HEK293T (cell line): ENCODE data around the gene AGPAT3.

Source experiments
- CTCF ChIA-PET: fragments of 350-600 bp; formaldehyde crosslinking; extraction: SDS; loops from one replicate; lab custom pipeline; 2021; ENCODE audit warnings: antibody characterized with exemption, inconsistent platforms; lab: Yijun Ruan, JAX
- POLR2A ChIA-PET: fragments of 350-600 bp; formaldehyde crosslinking; extraction: SDS; loops from one replicate; lab custom pipeline; 2020; ENCODE audit warnings: antibody characterized with exemption, inconsistent platforms; lab: Yijun Ruan, JAX
- DNase-seq: peaks from one replicate; pipeline ENCODE4 v3.0.0; 2012; ENCODE audit warnings: mixed read lengths; ENCODE audit errors: extremely low spot score
- ARNT ChIP-seq: fragments of 450-650 bp; IDR thresholded peaks from 2 replicates; pipeline ENCODE4 v1.6.1; 2017; ENCODE audit warnings: mild to moderate bottlenecking
- BHLHE40 ChIP-seq: fragments of 450-650 bp; IDR thresholded peaks from 2 replicates; pipeline ENCODE4 v1.6.1; 2016; ENCODE audit warnings: mild to moderate bottlenecking, moderate library complexity, borderline replicate concordance
- CTBP1 ChIP-seq: fragments of 450-650 bp; IDR thresholded peaks from 2 replicates; pipeline ENCODE4 v1.6.1; 2016; ENCODE audit warnings: borderline replicate concordance
- ELF4 ChIP-seq: fragments of 450-650 bp; IDR thresholded peaks from 2 replicates; pipeline ENCODE4 v1.6.1; 2017; ENCODE audit warnings: antibody characterized with exemption
- FOXA1 ChIP-seq: fragments of 450-650 bp; IDR thresholded peaks from 2 replicates; pipeline ENCODE4 v1.6.1; 2016; ENCODE audit warnings: mild to moderate bottlenecking
- FOXK2 ChIP-seq: fragments of 450-650 bp; IDR thresholded peaks from 2 replicates; pipeline ENCODE4 v1.6.1; 2016; ENCODE audit warnings: mild to moderate bottlenecking
- FOXM1 ChIP-seq: fragments of 450-650 bp; IDR thresholded peaks from 2 replicates; pipeline ENCODE4 v1.6.1; 2017; ENCODE audit warnings: mild to moderate bottlenecking, borderline replicate concordance
- HDGF ChIP-seq: fragments of 450-650 bp; IDR thresholded peaks from 2 replicates; pipeline ENCODE4 v1.6.1; 2017; ENCODE audit warnings: antibody characterized with exemption, borderline replicate concordance
- L3MBTL2 ChIP-seq: fragments of 450-650 bp; conservative IDR thresholded peaks from 2 replicates; pipeline ENCODE4 v1.6.1; 2016; ENCODE audit warnings: mild to moderate bottlenecking
- LEF1 ChIP-seq: fragments of 450-650 bp; IDR thresholded peaks from 2 replicates; pipeline ENCODE4 v1.6.1; 2017; ENCODE audit warnings: mild to moderate bottlenecking, borderline replicate concordance
- NFRKB ChIP-seq: fragments of 450-650 bp; IDR thresholded peaks from 2 replicates; pipeline ENCODE4 v1.6.1; 2016; ENCODE audit warnings: mild to moderate bottlenecking, moderate library complexity
- PKNOX1 ChIP-seq: fragments of 450-650 bp; IDR thresholded peaks from 2 replicates; pipeline ENCODE4 v1.6.1; 2016
- SP1 ChIP-seq: fragments of 450-650 bp; IDR thresholded peaks from 2 replicates; pipeline ENCODE4 v1.6.1; 2017
- SUZ12 ChIP-seq: fragments of 450-650 bp; IDR thresholded peaks from 2 replicates; pipeline ENCODE4 v1.6.1; 2016; ENCODE audit warnings: mild to moderate bottlenecking
- TARDBP ChIP-seq: fragments of 450-650 bp; IDR thresholded peaks from 2 replicates; pipeline ENCODE4 v1.6.1; 2016
- ZNF384 ChIP-seq: fragments of 450-650 bp; IDR thresholded peaks from 2 replicates; pipeline ENCODE4 v1.6.1; 2016

Gene AGPAT3

DNA sequence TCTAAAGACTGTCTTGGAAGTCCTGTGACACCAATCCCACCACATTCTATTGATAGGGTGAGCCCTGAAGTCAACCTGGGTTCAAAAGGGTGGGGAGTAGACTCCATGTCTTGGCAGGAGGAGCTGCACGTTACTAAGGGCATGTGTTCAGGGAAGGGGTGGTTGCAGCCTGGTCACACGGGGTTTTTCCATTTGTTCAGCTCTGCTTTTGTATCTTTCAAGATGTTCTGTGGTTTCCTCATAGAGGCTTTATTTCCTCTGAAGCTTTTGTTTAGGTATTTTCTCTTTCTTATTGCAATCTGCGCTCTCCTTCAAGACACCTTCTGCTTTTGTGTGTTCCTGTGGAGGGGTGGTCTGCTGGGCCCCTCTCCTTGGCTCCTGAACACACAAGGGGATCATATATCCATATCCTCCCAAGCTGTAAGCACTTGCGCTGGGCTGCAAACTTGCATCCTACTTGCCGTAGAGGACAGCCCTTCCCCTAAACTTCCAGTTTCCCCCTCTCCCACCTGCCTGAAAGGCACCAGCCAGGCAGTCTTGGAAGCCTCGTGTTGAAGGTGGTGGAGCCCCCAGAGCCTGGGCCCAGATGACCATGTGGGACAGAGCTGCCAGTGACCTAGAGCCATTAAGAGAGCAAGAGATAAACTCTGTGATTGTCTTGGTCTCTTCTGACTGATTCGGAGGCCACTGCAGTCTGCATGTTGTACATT lies 84.6 kb downstream of the AGPAT3 start:
- ChIA-PET CTCF (no interaction called here), POLR2A (no interaction called here)
- no peak for DNase-seq
- TF ChIP-seq FOXM1 (no peak), SP1 (no peak), L3MBTL2 (no peak), SUZ12 (no peak), TARDBP (no peak), ZNF384 (no peak), NFRKB (no peak), CTBP1 (no peak), FOXK2 (no peak)

DNA sequence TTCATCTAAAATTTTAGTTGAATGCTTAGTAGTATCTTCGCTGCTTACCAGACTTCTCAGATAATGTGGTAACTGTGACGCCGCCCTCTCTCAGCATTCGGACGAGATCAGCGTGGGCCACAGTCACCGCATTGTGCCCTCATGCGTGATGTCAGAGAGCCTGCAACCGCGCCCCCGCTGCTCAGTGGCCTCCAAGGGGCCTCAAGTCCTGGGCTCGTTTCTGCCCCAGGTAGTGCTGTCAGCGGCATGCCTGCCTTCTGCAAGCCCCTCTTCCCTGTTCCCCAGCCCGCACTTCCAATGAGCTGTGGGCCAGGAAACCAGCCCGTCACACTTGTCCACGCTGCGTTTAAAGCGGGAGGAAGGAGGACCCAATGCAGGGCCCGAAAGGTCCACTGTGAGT lies 85.5 kb downstream of the AGPAT3 start:
- ChIA-PET CTCF (no interaction called here), POLR2A (no interaction called here)
- no peak for TF ChIP-seq TARDBP
- TF ChIP-seq ELF4 = no peak
- TF ChIP-seq NFRKB = no peak
- TF ChIP-seq LEF1 = no peak
- no peak for TF ChIP-seq SP1
- DNase-seq = no peak

DNA sequence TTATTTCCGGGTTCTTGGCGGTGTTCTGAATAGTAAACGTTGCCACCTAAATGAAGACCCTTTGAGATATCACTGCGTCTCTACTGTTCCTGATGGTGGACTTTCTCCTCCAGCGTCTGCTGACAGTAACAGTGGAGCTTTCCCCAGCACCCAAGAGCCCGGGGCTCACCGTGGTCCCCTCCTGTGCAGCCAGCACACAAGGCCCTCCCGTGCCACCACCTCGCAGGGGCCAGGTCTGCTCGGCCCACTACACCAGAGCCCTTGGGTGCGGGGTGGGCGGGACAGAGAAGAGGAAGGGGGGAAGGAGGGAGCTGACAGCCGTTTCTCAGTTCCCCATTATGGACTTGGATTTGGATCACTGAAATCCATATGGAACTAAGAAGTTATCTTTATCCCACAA lies 85.9 kb downstream of the AGPAT3 start:
- POLR2A ChIA-PET = interaction anchor here (1.0 kb wide), 1 partner anchor 9 kb away, joined by 3 read pairs; no protein-coding TSS in a partner anchor
- DNase-seq = no peak
- CTCF ChIA-PET = no interaction called here
- TF ChIP-seq CTBP1 = no peak
- TF ChIP-seq TARDBP = no peak
- TF ChIP-seq FOXK2 = no peak
- TF ChIP-seq ZNF384 = no peak
- TF ChIP-seq BHLHE40 = no peak

DNA sequence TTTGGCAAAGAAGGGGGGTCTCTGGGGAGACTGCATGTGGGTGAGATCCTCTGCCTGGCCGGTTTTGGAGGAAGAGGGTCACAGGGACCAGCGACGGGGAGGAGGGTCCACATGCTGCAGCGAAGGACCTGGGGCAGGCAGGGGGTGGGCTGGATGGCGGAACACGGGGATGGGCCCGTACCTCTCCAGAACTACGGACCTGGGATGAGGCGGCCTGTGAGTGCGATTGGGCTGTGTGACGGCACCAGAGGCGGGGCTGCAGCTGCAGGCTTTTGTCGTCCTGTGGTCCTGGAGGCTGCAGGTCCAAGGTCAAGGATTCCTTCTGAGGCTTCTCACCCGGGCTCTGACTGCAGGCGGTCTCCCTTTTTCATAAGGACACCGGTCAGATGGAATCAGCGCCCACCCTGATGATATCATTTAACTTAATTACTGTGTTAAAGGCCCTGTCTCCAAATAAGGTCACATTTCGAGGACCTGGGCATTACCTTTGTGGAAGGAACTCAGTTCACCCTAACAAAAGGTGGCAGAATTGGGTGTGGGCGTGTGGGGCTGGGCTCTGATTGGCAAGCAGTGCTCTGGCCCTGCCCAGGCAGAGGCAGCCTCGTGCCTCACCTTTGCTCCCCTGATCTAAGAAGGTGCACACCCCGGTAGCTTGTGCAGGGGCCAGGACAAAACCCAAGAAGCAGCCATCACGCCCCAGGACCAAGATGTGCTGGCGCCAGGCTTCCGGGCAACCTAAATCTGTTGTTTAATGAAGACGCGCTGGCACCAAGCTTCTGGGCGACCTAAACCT lies 87.1 kb downstream of the AGPAT3 start:
- no peak for DNase-seq
- TF ChIP-seq SP1 (no peak), L3MBTL2 (no peak), PKNOX1 (no peak), ZNF384 (no peak)
- ChIA-PET POLR2A (interaction anchor here (1.0 kb wide), 1 partner anchor 11 kb away, joined by 3 read pairs; no protein-coding TSS in a partner anchor), CTCF (no interaction called here)

DNA sequence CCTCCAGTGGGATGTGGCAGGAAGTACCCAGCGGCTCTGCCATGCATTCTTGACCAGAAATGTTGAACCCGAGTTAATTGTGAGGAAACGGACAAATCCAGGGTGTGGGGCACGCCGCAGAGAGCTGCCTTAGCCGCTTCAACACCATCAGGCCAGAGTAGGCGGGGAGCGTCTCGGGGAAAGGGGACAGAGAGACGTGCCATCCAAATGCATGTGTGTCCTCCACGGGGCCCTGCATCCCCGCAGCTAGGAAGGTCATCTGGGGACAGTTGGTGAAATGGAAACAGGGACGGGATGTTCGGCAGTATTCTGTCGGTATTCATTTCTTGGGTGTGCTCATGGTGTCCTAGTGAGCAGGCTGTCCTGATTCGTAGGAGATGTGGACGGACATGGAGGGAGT lies 88.0 kb downstream of the AGPAT3 start:
- ChIA-PET POLR2A (no interaction called here), CTCF (interaction anchor here (1.6 kb wide), 1 partner anchor 15 kb away, joined by 3 read pairs; no protein-coding TSS in a partner anchor)
- TF ChIP-seq SUZ12 (no peak), TARDBP (no peak), FOXM1 (no peak), SP1 (no peak), CTBP1 (no peak), ZNF384 (no peak), ARNT (no peak), HDGF (no peak), PKNOX1 (no peak), FOXK2 (no peak), FOXA1 (no peak), NFRKB (no peak), BHLHE40 (no peak), L3MBTL2 (no peak), ELF4 (no peak)
- DNase-seq = no peak

- POLR2A ChIA-PET = no interaction called here
- TF ChIP-seq FOXA1 = no peak
- TF ChIP-seq BHLHE40 = no peak
- TF ChIP-seq ARNT = no peak
- TF ChIP-seq FOXM1 = no peak
- TF ChIP-seq NFRKB = no peak
- no peak for TF ChIP-seq FOXK2
- no peak for DNase-seq
- CTCF ChIA-PET = interaction anchor here (1.6 kb wide), 1 partner anchor 16 kb away, joined by 3 read pairs; no protein-coding TSS in a partner anchor
These were observed 89.0 kb downstream of the AGPAT3 start for GRCh38 chr21:43954042-43954441.

- TF ChIP-seq ZNF384 (no peak), SUZ12 (no peak), TARDBP (no peak), CTBP1 (no peak), HDGF (no peak), L3MBTL2 (no peak), SP1 (no peak), PKNOX1 (no peak), FOXM1 (no peak), LEF1 (no peak), FOXK2 (no peak), BHLHE40 (no peak), ELF4 (no peak), ARNT (no peak), FOXA1 (no peak), NFRKB (no peak)
- ChIA-PET CTCF (no interaction called here), POLR2A (no interaction called here)
- DNase-seq = no peak
These were observed 89.9 kb downstream of the AGPAT3 start for GRCh38 chr21:43954896-43955295.
